OCI-LY1 (cell line): ENCODE results near the gene ADAMTSL1.

Experiments used
- H2AFZ ChIP-seq: fragments of 200-600 bp; sonication (generic), shearing (Covaris generic); 2 replicates; pipeline ENCODE4 v1.6.0; 2014; ENCODE audit warnings: antibody characterized with exemption, mild to moderate bottlenecking, low read length
- H3F3A ChIP-seq: fragments of 200-600 bp; sonication (generic), shearing (Covaris generic); 2 replicates; pipeline ENCODE4 v1.6.0; 2014; ENCODE audit warnings: mild to moderate bottlenecking, antibody characterized with exemption, low read length, moderate library complexity; ENCODE audit not compliant: insufficient read depth
- H3K27ac ChIP-seq: fragments of 200-600 bp; sonication (generic); 2 replicates; pipeline ENCODE4 v1.5.1; 2014; ENCODE audit warnings: low read length, mixed run types, mild to moderate bottlenecking, low read depth; ENCODE audit not compliant: poor library complexity, severe bottlenecking
- H3K27me3 ChIP-seq: fragments of 200-600 bp; sonication (generic); 2 replicates; pipeline ENCODE4 v1.6.0; 2014; ENCODE audit warnings: antibody characterized with exemption, mild to moderate bottlenecking, low read length, moderate library complexity; ENCODE audit not compliant: insufficient read depth
- H3K36me3 ChIP-seq: fragments of 200-600 bp; sonication (generic); 2 replicates; pipeline ENCODE4 v1.6.1; 2014; ENCODE audit warnings: mild to moderate bottlenecking, antibody characterized with exemption, low read length, moderate library complexity, mixed read lengths; ENCODE audit not compliant: insufficient read depth
- H3K4me1 ChIP-seq: fragments of 200-600 bp; sonication (generic); 2 replicates; pipeline ENCODE4 v1.5.1; 2014; ENCODE audit warnings: mild to moderate bottlenecking, low read length, moderate library complexity; ENCODE audit not compliant: insufficient read depth, severe bottlenecking
- H3K4me2 ChIP-seq: fragments of 200-600 bp; sonication (generic), shearing (Covaris generic); 2 replicates; pipeline ENCODE4 v1.6.1; 2014; ENCODE audit warnings: low read length
- H3K4me3 ChIP-seq: fragments of 200-600 bp; sonication (generic); 2 replicates; pipeline ENCODE4 v1.5.1; 2014; ENCODE audit warnings: low read length, low read depth, mild to moderate bottlenecking, mixed read lengths; ENCODE audit not compliant: poor library complexity, severe bottlenecking
- H3K79me2 ChIP-seq: fragments of 200-600 bp; shearing (Covaris generic); 2 replicates; pipeline ENCODE4 v1.6.1; 2016; ENCODE audit warnings: mixed run types, low read length, mixed read lengths; ENCODE audit not compliant: insufficient read depth
- H3K9ac ChIP-seq: fragments of 200-600 bp; sonication (generic), shearing (Covaris generic); 2 replicates; pipeline ENCODE4 v1.6.1; 2014; ENCODE audit warnings: mild to moderate bottlenecking, low read length, mixed read lengths
- H3K9me2 ChIP-seq: fragments of 200-600 bp; sonication (generic), shearing (Covaris generic); 2 replicates; pipeline ENCODE4 v1.6.1; 2014; ENCODE audit warnings: low read depth, mild to moderate bottlenecking, low read length, mixed read lengths
- H3K9me3 ChIP-seq: fragments of 200-600 bp; shearing (Covaris generic); 2 replicates; pipeline ENCODE4 v1.6.1; 2014; ENCODE audit warnings: low read length, mixed read lengths
- H4K20me1 ChIP-seq: fragments of 200-600 bp; sonication (generic), shearing (Covaris generic); 2 replicates; pipeline ENCODE4 v1.6.0; 2016; ENCODE audit warnings: mild to moderate bottlenecking, low read length; ENCODE audit not compliant: insufficient read depth
- CTCF ChIP-seq: fragments of 200-600 bp; sonication (generic), shearing (Covaris generic); IDR thresholded peaks from 2 replicates; pipeline ENCODE4 v1.5.1; 2017; ENCODE audit warnings: mild to moderate bottlenecking, antibody characterized with exemption, low read length, moderate library complexity, mixed read lengths
- EZH2 ChIP-seq: fragments of 200-600 bp; sonication (generic), shearing (Covaris generic); IDR thresholded peaks from 2 replicates; pipeline ENCODE4 v1.8.0; 2017; ENCODE audit warnings: borderline replicate concordance, mixed run types, mild to moderate bottlenecking, antibody characterized with exemption, low read length, moderate library complexity, mixed read lengths

Gene ADAMTSL1

GRCh38 chr9:18857334-18857733, 383.4 kb downstream of the ADAMTSL1 start:
- Histone ChIP-seq H3K9me2 (no peaks in the 10 kb centered on the region), H3K27ac (no peak overlapping the region), H3K36me3 (no peaks in the 10 kb centered on the region), H3K4me2 (no peak overlapping the region), H3K4me3 (no peak overlapping the region), H3K9me3 (no peaks in the 10 kb centered on the region), H3F3A (no peaks in the 10 kb centered on the region), H4K20me1 (no peaks in the 10 kb centered on the region), H3K27me3 (no peaks in the 10 kb centered on the region), H2AFZ (no peak overlapping the region), H3K79me2 (no peaks in the 10 kb centered on the region), H3K9ac (no peak overlapping the region), H3K4me1 (no peaks in the 10 kb centered on the region)
- TF ChIP-seq EZH2 = no peak
- no peak for TF ChIP-seq CTCF

GRCh38 chr9:18857769-18858168, 383.8 kb downstream of the ADAMTSL1 start:
- Histone ChIP-seq H3K79me2 (no peaks in the 10 kb centered on the region), H3K4me2 (no peak overlapping the region), H3K9me2 (no peaks in the 10 kb centered on the region), H3K36me3 (no peaks in the 10 kb centered on the region), H3K9me3 (no peaks in the 10 kb centered on the region), H3K4me3 (no peak overlapping the region), H3F3A (no peaks in the 10 kb centered on the region), H2AFZ (no peak overlapping the region), H4K20me1 (no peaks in the 10 kb centered on the region), H3K27ac (no peak overlapping the region), H3K27me3 (no peaks in the 10 kb centered on the region), H3K4me1 (no peaks in the 10 kb centered on the region), H3K9ac (no peak overlapping the region)
- TF ChIP-seq EZH2 (no peak), CTCF (no peak)

GRCh38 chr9:18861609-18862544, 387.9 kb downstream of the ADAMTSL1 start:
- Histone ChIP-seq H2AFZ (no peak overlapping the region), H3K9me2 (no peaks in the 10 kb centered on the region), H3K79me2 (no peaks in the 10 kb centered on the region), H3F3A (no peaks in the 10 kb centered on the region), H3K4me1 (no peaks in the 10 kb centered on the region), H4K20me1 (no peaks in the 10 kb centered on the region), H3K4me2 (no peak overlapping the region), H3K36me3 (no peaks in the 10 kb centered on the region), H3K27me3 (no peaks in the 10 kb centered on the region), H3K27ac (no peak overlapping the region), H3K9me3 (no peaks in the 10 kb centered on the region), H3K4me3 (no peak overlapping the region), H3K9ac (no peak overlapping the region)
- no peak for TF ChIP-seq CTCF
- no peak for TF ChIP-seq EZH2
